Measurements from ENCODE around the gene MUL1.

The MUL1 gene

DNA sequence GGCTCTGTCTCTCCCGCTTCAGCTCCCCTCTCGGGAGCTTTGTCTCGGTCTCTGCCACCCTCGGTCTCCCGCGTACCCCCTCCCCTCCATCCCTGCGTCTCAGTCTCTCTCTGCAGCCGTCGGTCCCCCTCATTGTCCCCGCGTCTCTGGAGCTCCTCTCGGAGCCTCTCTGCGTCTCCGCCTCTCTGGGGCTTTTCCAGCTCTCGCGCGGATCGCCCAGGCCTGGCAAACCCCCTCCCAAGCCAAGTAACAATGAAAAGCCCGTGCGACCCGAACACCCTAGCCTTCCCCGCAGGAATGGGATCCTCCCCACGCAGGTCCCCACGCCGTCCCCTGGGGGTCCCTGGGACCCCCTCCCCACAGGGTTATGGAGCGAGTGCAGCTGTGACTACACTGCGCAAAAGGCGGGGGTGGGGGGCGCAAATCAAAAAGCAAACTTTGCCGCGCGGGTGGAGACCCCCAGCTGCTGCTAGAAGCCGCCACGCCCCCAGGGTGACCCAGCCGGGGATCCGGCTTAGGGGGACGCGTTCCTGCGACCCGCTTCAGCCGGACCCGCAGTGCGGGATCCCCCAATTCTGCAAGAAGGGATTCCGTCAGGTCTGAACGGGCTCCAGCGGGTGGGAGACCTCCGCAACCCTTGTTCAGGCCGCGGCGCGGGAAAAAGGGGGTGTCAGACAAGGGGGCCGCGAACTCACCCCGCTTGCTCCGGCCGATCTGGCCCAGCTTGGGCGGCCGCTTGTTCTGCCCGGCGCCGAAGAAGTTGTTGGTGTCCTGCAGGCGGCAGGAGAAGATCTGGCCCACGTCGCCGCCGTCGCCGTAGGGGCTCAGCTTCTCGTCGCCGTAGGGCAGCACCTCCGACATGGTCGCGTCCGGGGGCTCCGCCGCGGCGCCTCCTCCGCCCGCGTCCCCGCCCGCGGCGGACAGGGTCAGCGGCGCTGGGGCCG lies 23.2 kb downstream of the MUL1 start:
- DNase-seq = no peak

DNA sequence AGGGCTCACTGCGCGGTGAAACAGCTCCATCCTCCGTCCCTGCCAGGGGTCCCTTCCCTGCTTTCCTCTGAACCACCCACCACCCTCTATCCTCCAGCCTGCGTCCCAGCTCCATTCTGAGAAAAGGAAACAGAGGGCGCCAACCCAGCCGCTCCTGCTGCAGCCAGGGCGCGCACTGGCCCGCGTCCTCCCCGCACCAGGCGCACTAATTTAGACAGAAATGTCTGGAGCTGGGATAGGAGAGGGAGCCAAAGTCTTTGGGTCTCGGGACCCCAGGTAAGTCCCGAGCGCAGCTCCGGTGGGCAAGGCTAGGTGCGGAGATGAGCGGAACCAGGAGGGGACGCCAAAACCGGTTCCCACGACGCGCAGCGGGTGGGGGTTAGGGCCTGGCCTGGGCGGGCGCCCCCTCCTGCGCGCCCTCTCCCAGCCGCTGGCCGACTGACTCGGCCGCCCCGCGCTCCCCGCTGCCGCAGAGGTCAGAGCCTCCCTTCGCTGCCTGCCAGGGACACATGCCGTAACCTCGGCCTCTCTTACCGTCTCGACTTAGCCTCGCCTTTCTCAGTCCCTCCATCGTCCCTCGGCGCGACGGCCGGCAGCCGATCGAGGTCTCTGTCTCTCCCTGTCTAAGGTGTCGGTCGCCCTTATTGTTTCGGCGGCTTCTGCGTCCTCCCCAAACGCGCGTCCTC lies 24.0 kb downstream of the MUL1 start:
- no peak for DNase-seq

DNA sequence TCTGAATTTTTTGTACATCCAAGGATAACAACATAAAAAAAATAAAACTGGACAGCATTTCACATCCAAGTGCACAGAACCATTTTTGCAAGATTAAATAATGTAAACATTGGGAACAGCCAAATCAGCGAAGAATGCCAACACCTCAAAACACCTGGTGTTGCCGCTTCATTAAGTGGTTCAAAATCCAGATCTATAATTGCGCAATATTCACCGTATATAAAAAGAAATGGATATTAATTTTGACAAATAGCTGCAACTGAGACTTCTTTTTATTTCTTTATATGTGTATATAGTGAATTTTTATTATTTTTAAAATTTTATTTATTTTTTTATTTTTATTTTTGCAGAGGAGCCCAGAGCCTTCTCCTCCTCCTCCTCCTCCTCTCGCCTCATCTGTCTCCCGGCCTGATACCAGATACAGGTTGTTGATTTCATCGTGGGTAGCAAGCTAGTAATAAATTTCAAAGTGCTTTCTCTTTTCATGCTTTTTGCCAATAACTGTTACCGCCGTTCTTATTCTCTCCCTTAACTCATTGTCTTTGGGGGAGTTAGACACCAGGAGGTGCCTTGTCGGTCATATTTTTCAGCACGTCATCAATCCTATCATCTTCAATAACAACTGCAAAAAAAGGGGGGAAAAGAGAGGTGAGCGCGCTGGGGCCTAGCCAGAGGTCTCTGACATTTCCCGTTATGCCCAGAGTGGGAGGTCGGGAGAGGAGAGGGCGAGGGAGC lies 24.7 kb downstream of the MUL1 start:
- DNase-seq = no peak

DNA sequence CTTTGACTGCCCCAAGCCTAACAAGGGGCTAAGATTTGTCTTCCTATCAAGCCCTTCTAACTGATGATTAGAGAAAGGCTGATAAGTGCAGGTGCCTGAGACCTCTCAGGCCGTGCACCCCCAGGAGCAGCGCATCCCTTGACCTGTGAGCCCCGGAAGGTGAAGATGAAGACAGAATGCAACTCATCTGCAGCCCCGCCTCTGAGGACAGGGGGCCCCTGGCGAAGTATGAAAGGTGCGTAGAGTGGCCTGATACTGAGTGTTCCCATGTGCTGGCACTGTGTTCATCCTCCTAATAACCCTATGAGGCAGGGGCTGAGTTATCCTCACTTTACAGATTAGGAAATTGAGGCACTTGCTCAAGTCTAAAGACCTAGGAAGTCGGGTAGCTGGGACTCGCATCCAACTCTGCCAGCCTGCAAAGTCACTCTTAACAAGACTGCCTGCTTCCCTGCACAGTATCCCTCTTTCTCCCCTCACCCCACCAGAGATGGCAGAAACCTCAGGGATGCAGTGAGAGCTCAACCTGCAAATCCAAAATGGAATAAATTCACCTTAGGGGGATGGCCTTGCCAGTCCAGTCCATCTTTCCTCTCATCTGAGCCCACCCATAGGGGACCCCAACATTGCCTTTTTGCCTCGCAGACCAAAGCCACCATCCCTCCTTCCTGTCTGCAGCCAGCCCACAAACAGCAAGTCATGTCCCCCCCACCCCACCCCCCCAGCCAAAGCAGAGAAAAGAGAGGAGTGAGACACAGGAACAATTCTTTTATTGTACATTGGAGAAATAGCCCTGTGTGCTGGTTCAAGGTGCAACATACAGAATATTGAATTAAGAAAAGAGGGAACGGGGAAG lies 26.1 kb downstream of the MUL1 start:
- no peak for DNase-seq

DNA sequence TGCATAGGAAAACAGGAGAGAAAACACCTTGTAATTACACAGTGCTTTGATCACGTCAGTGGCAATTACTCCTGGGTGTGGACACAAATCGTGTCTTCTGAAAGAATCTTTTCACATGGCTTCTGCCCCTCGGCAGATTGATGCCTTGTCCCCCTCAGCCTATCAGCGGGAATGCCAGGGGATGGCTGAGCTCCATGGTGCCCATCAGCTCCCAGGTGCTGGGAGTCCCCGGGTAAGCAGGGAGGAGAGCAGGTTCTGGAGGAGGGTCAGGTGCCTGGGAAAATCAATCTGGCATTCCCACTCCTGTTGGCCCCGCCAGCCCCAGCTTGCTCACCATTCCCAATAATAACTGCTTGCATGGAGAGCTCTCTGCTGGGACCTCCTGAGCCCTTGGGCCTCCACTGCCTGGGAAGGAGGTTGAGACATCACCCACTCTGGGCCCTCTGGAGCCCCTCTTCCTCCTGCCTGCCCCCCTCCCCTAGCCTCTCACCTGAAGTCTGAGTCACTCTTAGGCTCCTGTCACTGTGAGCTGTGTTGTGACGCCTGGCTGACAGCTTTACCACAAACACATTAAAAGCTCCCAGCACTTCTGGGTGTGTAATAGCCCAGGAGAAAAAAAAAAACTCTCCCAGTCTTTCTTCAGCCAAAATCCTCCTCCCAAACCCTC lies 26.9 kb downstream of the MUL1 start:
- DNase-seq = no peak

DNA sequence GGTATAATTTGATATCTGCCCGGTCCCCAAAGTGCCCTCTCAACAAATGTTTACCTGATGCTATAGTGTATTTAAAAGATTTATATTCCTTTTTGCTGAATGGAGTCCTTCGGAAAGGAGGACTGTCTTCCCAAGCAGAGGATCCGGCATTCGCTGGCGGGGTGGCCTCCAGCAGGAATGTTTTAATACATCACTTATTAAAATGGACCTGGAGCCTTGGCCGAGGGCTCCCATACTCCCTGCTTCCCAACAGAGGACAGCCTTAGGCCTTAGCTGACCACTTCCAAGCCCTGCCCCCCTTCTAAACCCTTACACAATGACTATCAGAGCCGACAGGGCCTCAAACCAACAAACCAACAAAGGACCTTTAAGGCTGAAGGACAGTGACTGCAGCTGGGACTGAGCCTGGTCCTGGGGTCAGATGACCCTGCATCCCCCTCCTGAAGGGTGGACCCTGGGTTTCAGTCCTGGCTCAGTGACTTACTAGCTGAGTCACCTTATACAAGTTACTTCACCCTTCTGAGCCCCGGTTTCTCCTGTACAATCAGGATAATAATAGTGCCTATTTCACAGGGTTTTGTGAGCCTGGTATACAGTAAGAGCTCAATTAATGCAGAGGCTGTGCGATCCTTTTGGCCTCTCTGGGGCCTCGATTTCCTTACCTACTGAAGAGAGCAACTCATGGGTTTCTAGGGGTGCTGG lies 27.6 kb downstream of the MUL1 start:
- DNase-seq = no peak

DNA sequence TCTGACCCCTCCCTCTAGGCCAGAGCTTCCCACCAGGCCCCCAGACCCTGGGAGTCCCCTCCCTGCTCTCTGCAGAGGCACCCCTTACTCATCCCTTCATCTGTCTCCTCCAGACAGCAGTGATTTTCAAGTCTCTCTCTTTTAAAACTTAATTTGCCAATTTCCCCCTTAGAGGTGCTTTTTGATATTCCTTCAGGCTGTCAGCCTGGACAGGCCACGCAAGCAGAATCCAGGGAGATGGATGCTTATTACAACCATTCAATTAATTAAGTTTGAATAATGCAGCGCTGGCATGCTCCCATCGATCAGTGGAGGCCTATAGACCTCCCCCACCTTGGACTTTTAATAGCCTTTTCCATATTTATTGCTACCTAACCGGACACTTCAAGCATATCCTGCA lies 28.1 kb downstream of the MUL1 start:
- no peak for DNase-seq

DNA sequence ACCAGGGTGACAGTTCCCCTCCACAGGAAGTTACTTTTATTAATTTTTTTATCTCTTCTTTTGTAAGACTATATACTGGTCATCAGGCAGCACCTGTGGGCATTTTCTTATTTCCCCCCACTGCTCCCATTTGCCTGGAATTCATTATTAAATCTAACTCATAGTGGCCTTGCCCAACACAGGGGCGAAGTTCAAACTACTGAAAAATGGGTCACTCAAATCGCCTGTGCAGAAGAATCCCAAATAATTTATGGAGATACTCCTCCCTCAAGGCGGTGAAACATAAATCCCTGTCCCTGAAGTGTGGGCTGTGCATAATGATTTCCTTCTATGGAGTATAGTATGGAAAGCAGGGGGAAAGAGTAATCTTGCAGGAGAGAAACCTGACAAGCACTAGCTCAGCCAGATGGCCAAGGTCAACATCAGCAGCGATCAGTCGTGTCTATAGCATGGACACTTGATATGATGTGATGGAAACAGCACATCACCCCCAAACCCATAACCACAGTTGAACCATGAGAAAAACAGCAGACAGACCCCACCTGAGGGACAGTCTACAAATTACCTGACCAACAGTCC lies 29.8 kb downstream of the MUL1 start:
- no peak for DNase-seq

DNA sequence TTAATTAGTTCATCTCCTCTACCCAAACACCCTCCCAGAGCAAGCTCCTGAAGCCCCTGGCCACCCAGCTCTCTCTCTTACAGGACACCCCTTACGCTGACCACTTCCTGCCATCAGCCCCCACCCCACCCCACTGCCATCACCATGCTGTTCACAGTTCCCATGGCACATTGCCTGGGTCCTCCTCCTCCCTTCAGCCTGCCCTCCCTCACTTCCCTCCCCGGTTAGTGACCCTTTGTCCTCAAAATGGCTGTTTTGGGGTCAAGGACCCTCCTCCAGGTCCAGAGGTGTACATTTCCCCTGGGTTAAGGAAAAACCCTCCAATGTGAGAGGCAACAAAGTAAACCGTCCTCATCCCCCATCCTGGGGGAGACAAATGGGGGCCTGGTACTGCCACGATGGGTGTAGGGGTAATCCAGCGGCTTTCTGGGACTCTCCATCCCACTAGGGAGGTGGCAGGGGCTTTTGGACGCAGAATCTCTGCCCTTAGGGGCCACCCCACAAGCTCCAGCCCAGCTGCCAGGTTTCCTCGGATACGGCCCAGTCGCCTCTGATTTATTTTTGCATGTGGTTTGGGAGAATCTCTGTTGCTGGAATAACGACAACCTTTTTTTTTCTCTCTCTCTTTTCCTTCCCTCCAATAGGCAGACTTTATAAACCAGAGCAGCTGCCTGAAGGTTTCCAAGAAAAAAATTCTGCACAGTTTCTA lies 30.4 kb downstream of the MUL1 start:
- no peak for DNase-seq

DNA sequence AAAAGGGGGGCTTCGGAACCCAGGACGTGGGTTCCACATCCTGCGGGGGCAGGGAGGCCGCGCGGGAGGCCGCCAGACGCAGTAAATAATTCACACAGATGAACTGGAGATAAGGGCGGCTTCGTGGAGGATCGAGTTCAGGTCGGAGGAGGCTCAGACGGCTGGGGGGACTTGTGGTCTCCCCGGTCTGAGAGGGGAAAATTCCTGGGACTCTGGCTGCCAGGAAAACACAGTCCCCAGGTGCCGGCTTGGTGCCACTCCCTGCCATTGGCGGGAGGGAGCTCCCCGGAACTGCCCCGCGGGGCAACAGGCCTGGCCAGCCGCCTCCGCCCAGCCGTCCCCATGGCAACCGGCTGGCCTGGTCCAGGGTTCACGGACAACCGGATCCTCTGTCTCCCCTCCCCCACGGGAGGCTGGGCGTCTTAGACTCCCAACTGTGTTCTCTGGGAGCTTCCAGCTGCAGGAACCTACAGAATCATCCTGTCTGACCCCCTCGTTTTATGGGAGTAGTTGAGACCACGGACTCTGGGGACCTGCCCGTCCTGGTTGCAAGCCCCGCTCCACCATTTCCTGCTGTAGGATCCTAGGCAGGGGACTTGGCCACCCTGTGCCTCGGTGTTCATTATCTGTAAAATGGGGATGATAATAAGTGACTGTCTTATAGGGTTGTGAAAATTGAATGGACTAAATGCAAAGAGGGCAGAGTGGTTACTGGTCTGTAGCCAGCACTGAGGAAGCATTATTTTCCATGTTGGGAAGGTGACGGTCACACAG lies 31.5 kb downstream of the MUL1 start:
- no peak for DNase-seq

DNA sequence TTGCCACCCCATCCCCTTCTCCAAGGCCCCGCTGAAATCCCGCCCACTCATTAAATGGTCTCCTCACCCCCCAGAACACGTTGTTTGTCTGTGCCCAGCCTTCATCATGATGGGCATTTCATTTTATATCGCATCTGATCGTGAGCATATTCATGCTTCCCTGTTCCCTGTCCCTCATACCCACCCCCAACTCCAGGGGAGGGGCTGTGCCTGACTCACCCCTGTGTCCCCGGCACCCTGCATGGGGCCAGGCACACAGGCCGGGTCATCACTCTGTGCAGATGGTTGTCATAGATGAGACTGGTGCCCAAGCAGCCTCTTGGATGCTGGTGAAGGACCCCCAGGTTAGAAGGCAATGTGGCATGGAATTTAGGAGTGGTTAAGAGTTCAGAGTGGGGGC lies 33.0 kb downstream of the MUL1 start:
- DNase-seq = no peak

DNA sequence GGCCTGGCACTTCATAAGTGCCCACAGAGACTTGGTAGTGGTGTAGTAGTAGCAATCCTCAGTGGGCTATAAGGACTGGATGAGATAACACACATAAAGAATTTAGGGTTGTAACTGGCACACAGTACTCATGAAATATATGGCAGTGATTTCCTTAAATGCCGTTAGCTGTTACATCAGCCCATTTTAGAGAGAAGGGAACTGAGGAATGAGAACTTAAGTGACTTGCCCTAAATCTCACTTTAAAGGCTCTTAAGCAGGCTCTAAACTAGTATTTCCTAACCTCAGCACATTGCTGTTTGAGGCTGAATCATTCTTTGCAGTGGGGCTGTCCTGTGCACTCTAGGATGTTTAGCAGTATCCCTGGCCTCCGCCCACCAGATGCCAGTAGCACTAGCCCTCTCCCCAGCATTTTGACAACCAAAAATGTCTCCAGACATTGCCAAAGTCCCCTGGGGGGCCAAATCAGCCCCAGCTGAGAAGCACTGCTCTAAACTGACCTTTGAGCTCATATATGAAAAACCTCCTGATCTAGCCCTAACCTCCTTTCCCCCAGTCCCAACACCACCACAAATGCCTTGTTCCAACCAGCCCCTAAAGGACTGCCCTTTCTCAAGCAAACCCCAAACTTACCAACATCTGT lies 33.5 kb downstream of the MUL1 start:
- no peak for DNase-seq

DNA sequence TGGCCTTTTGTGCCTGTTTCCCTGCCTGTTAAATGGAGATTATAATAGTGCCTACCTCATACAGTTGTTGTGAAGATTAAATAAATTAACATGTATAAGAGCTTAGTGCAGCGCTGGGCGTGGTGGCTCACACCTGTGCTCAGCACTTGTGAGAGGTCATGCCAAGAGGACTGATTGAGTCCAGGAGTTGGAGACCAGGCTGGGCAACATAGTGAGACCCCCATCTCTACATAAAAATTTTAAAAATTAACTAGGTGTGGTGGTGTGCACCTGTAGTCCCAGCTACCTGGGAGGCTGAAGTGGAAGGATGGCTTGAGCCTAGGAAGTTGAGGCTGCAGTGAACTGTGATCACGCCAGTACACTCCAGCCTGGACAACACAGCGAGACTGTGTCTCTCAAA lies 34.1 kb downstream of the MUL1 start:
- no peak for DNase-seq

DNA sequence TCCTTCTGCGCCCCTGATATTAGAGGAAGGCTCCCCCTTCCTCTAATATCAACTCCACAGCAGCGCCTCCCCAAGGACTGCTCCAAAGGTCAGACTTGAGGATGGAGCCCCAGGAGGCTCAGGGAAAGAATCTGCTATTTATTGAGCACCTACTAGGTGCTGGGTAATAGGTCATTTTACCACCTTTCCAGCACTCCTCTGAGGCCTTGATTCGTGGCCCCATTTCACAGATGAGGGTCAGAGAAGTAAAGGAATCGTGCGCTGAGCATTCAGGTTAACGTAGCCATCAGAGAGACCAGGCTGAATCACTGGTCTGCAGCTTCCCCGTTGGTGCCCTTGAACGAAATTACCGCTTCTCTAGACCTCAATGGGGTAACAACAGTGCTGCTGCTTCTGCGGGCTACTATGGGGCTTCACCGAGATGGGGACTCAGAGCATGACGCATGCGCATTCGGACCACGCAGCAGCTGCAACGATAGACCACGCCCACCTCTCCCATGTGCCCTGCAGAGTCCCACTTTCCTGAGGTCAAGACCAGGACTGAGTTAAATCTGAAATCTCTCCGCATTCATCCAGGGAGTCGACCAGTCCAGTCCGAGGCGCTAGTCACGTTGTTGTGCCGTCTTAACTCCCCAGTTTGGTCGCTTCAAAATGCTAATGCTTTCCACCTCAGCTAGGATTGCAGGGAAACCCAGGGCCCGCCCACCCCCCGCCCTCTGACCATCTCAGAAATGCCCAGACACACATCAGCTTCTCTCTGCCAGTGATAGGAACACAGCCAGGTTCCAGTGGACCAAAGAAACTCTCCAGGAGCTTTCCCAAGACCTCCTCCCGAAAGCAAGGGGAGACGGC lies 34.9 kb downstream of the MUL1 start:
- no peak for DNase-seq

DNA sequence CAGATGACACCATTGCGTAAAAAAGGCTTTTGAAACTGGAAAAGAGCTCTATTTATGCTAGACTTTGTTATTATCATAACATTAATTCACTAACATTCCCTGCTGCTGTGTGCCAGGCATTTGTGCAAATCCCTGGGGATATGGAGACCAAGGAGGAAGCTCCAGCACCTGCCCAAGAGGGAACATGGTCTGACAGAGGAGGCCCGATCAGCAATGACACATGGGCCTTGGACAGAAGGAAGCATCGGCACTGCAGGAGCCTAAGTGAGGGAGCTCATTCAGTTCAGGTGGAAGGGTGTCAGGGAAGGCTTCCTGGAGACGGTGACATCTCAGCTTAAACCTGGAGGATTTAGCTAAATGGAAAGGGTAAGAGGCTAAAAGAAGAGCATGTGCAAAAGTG lies 35.8 kb downstream of the MUL1 start:
- DNase-seq = no peak

DNA sequence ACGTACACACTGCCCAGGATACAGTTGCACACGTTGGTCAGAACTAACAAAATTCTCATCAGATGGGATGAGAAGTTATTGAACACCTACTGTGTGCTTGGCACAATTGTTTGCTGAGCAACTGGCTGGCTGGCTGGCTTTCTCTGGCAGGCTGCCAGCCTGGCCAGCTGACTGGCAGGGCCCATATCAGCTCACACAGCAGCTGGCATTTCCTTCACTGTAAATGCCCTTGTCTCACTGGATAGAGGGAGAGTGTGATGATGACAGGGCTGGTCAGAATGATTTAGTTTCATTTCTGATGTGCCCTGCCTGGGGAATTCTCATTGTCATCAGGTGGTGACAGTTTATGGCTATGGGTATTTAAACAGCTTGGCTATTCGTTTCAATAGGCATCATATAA lies 37.8 kb downstream of the MUL1 start:
- DNase-seq = no peak

DNA sequence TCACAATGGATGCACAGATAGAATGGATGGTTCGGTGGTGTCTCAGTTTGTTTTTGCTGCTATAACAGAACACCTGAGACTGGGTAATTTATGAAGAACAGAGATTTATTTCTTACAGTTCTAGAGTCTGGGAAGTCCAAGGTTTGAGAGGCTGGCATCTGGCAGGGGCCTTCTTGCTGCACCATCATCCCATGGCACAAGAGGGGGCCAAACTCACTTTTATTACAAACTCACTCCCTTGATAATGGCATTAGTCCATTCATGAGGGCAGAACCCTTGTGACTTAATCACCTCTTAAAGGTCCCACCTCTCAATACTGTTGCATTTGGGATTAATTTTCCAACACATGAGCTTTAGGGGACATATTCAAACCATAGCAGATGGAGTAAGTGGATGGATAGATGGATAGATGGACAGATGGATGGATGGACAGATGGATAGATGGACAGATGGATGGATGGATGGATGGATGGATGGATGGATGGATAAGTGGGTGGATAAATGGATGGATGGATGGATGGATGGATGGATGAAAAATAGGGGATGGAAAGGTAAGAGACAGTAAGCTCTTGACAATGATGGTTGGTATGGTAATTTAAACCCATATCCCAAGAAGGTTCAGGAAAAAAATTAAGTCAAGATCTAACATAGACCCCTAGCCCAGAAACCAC lies 38.4 kb downstream of the MUL1 start:
- no peak for DNase-seq

DNA sequence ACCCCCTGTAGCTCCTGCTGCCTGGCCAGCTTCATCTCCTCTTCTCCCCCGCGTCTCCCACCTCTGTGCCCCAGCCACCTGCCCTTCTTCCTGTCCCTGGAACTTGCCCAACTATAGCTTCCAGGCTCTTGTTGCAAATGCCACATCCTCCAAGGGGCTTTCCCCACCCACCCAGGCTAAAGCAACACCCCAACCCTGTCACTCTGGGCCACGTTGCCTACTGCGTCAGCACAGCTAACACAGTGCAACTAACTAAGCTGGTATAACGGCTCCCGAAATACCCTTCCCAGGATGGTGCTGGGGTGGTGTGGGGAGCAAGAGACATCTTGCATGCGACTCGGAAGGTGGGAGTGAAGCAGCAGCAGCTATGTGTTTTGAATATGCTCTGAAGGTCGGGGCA lies 41.7 kb downstream of the MUL1 start:
- no peak for DNase-seq
